Pancreas (tissue), 10 donors: Measurements from ENCODE around the gene DENND1A. TPM values are rescaled to one million over a fixed set of nuclear protein-coding genes. Genes with fewer than 3 reads are reported as not detected.

Experiments
- ATAC-seq, 4 donors: fragments of 200-7000 bp; cut with Tn5 transposase; one replicate each; pipeline versions ENCODE4 v1.8.0 to v1.9.1; 2020; ENCODE audit warnings: mild to moderate bottlenecking in 4 of 4, moderate library complexity in 4 of 4
- DNase-seq, 6 donors: peaks; one replicate each; pipeline ENCODE4 v3.0.0-alpha.2; 2020
- FAIRE-seq: peaks from 2 replicates; lab custom pipeline; 2012; peaks lifted over from hg19 to GRCh38; lab: Jason Lieb, UNC
- H3K27ac ChIP-seq, 4 donors: fragments of 200-600 bp; sonication (generic); 1 replicate in 3 of 4; 2 replicates in 1 of 4; pipeline versions ENCODE4 v1.5.0 to v1.8.0; 2020
- H3K27me3 ChIP-seq, 4 donors: fragments of 200-600 bp; one replicate each; pipeline ENCODE4 v1.8.0; 2021
- H3K36me3 ChIP-seq, 3 donors: fragments of 200-600 bp; sonication (generic) in 1 of 3; one replicate each; pipeline versions ENCODE4 v1.5.0 to v1.8.0; 2020 to 2021
- H3K4me1 ChIP-seq, 3 donors: fragments of 200-600 bp; one replicate each; pipeline ENCODE4 v1.8.0; 2021
- H3K4me3 ChIP-seq, 4 donors: fragments of 200-600 bp; sonication (generic) in 2 of 4; one replicate each; pipeline versions ENCODE4 v1.5.0 to v1.8.0; 2020 to 2021
- H3K9me3 ChIP-seq, 4 donors: fragments of 200-600 bp; one replicate each; pipeline ENCODE4 v1.8.0; 2021
- WGBS, 2 donors: extraction: QIAGEN DNeasy Blood & Tissue Kit; methylation state at CpG; one replicate each; pipeline ENCODE4 v1.1.7; 2013; 5-methylcytosine and 5-hydroxymethylcytosine counted together
- intact Hi-C, 3 donors: fragments of 100-400 bp; cut with DNase I; formaldehyde crosslinking; loops; one replicate each; pipeline versions ENCODE4 v1.11.1 to v1.14.2; 2022
- polyA plus RNA-seq, 2 donors: library from polyadenylated mRNA; stranded (reverse); fragments of 200-250 nt; gene quantifications; one replicate each; pipeline ENCODE4 v1.2.3, GENCODE V29; 2013
- total RNA-seq, 6 donors: library from RNA; stranded (reverse); fragmentation: NEBNext Ultra II Directional in 4 of 6; extraction: Animal tissue kit (Norgen Biotek cat#: 25700) in 4 of 6; gene quantifications; one replicate each; pipeline versions ENCODE4 v1.2.1 to v1.2.4, GENCODE V29; 2021 to 2023
- TF ChIP-seq, protein P1 (sequence below), 4 donors: fragments of 200-600 bp; sonication (generic) in 3 of 4; IDR thresholded peaks; one replicate each; pipeline versions ENCODE4 v1.5.0 to v1.8.0; 2021; ENCODE audit warnings: antibody characterized with exemption in 4 of 4
- donor health status: healthy with polysubstance abuse.
- donor health status: DM: no; HTN: no; CAD: no; lungs with moderate emphysema.
- donor health status: DM: no; HTN: no; CAD: no.
- donor health status: control.
- donor health status: control.
- donor health status: Bipolar disorder and iron deficiency.
- donor health status: DM: yes; HTN: yes; CAD: no.
- donor health status: DM: no; HTN: no; CAD: no.
- donor health status: DM: no; HTN: no; CAD: no.
- donor health status: DM: yes; HTN: yes; CAD: no.

Gene DENND1A
- total and polyA plus RNA-seq, 8 donors = 4.5 to 8.3 (median 5.6) TPM

DNA sequence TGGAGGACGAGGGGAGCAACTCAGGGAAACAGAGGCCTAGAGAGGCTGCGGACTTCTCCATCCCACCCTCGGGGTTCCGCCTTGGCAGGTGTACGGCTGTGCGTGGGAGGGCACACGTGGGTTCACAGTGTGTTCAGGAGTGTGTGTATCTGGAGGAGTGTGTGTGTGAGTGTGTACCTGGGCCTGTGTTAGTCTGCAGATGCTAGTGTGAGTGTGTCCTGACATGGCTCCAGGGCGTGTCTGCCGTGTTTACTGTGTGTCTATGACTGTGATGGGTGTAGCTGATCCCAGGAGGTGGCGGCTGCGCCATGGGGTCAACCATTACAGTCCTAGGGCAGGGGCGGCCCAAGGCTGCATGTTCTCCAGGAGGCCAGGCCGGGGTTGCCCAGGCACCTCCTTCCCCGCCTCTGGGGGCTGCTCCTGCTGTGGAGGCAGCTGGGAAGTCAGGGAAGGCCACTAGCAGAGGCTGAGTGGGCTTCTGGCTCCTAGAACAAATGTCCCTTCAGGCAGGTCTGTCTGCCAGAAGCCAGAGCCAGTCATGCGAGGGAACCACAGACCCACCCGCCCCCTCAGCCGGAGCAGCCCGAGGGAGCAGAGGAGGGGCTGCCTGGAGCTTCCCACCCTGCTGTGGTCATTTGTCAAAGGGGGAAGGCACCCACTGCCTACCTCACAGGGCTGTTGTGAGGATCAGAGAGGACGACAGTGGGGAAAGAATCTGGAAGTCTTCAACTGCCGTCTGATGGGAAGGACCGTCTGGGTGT, 552.5 kb downstream of the DENND1A start:
- no peak for FAIRE-seq
- DNase-seq = peak in 1 of 6 donors; percentile 58
- H3K4me3 ChIP-seq = no peak overlapping the region
- no peak overlapping the region for H3K27ac ChIP-seq
- intact Hi-C loops = no loop called here
- TF ChIP-seq, protein P1, sequence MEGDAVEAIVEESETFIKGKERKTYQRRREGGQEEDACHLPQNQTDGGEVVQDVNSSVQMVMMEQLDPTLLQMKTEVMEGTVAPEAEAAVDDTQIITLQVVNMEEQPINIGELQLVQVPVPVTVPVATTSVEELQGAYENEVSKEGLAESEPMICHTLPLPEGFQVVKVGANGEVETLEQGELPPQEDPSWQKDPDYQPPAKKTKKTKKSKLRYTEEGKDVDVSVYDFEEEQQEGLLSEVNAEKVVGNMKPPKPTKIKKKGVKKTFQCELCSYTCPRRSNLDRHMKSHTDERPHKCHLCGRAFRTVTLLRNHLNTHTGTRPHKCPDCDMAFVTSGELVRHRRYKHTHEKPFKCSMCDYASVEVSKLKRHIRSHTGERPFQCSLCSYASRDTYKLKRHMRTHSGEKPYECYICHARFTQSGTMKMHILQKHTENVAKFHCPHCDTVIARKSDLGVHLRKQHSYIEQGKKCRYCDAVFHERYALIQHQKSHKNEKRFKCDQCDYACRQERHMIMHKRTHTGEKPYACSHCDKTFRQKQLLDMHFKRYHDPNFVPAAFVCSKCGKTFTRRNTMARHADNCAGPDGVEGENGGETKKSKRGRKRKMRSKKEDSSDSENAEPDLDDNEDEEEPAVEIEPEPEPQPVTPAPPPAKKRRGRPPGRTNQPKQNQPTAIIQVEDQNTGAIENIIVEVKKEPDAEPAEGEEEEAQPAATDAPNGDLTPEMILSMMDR (IDR thresholded peaks at IDR 0.05) = no peak
- H3K4me1 ChIP-seq = peaks cover 0 to 6% (median 0%) of the 10 kb centered on the region in 3 donors
- no peaks in the 10 kb centered on the region for H3K36me3 ChIP-seq
- H3K27me3 ChIP-seq = peaks cover 0 to 19% (median 0%) of the 10 kb centered on the region in 4 donors
- ATAC-seq = peak in 3 of 4 donors; percentile 5 to 28 (median 15)
- WGBS, 2 donors = 59 to 63% methylated on average over 20 to 21 of the region's 21 CpGs
- H3K9me3 ChIP-seq = no peaks in the 10 kb centered on the region

DNA sequence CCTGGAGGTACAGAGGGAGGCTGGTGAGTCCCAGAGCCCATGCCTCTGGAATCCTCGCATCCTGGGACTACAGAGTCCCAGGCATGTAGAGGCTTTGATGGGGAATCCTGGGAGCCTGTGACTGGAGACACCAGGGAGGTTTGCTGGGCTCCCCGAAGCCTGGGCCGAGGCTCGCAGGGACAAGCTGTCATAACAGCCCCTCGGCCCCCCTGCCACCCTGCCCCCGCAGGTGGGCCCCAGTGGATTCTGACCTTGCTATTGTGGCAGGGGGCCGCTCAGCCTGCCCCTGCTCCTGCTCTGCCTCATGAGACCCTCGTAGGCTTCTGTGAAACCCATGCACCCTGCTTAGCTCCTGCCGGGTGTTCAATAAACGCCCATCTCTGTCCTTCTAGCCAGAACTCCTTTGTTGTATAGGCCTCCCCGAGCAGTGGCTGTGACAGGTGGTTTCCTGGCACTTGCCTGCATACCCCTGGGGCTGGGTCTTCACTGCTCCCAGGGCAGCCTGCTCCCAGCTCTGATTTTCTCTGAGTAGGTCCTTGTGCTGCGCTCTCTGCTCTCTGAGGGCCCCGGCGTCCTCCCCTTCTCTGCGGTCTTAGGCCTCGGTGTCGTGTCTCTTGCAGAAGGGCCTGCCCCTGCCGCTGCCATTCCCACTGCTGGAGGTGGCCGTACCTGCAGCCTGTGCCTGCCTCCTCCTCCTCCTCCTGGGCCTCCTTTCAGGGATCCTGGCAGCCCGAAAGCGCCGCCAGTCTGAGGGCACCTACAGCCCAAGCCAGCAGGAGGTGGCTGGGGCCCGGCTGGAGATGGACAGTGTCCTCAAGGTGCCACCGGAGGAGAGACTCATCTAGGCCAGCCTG, 553.5 kb downstream of the DENND1A start:
- Histone ChIP-seq H3K36me3 (no peaks in the 10 kb centered on the region), H3K4me3 (no peak overlapping the region), H3K27me3 (peaks cover 0 to 22% (median 0%) of the 10 kb centered on the region in 4 donors), H3K4me1 (peaks cover 0 to 6% (median 0%) of the 10 kb centered on the region in 3 donors), H3K27ac (no peak overlapping the region), H3K9me3 (no peaks in the 10 kb centered on the region)
- FAIRE-seq (no peak), DNase-seq (peak in 1 of 6 donors; percentile 42), ATAC-seq (no peak)
- TF ChIP-seq, protein P1 (IDR thresholded peaks at IDR 0.05) = no peak
- intact Hi-C loops = no loop called here
- 56 to 67% methylated on average over 22 to 24 of the region's 24 CpGs for WGBS, 2 donors

DNA sequence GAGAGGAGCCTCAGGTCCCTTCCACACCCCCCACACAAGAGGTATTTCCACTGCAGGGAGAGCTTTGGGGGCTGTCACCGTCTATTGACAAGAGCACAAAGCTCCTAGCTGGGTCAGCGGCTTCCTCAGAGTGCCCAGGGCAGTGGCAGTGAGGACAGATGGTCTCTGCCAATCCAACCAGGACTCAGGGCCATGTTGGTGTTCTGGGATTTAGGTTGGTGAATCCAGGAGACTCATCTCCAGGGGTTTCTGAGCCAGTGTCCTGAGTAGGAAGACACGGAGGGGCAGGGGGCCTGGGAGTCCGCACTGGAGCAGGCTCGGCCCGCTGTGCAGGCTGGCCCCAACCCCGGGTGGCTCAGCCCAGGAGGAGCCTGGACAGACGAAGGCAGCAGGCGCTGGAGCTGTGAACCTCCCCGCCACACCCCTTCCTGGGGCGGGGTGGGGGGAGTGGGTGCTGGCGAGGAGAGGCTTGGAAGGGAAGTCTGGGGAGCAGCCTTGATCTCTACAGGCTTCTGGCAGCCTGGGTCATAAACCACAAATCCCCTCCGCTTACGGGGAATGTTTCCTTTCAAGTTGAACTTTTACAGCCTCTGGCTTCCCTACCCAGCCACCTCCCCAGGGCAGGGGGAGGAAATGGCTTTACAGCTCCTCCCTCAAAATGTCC, 554.3 kb downstream of the DENND1A start:
- Histone ChIP-seq H3K27ac (no peak overlapping the region), H3K9me3 (no peaks in the 10 kb centered on the region), H3K4me3 (no peak overlapping the region), H3K27me3 (peaks cover 0 to 22% (median 0%) of the 10 kb centered on the region in 4 donors), H3K36me3 (no peaks in the 10 kb centered on the region), H3K4me1 (peaks cover 0 to 6% (median 0%) of the 10 kb centered on the region in 3 donors)
- no peak for FAIRE-seq
- peak in 3 of 4 donors; percentile 12 to 50 (median 30) for ATAC-seq
- intact Hi-C loops = no loop called here
- peak in 1 of 6 donors; percentile 65 for DNase-seq
- TF ChIP-seq, protein P1 (IDR thresholded peaks at IDR 0.05) = no peak
- 15% methylated on average over 13 to 14 of the region's 14 CpGs for WGBS, 2 donors

DNA sequence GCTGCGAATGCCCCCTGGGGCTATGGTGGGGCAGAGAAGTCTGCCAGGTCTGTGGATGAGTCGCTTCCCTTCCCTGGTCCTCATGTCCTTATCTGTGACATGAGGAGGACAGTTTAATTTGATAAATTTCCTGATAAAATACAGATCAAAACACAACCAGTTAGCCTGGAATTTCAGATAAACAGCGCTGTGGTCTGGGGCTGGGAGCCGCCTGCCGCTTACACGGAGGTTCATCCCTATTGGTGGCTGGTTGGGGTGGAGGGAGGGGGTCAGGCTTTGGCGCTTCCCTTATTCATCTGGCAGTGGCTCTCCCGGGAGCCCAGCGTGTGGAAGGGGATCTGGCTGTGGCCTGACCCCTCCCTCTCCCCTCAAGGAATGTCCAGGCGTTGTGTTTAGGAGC, 556.0 kb downstream of the DENND1A start:
- H3K27me3 ChIP-seq = peaks cover 0 to 22% (median 0%) of the 10 kb centered on the region in 4 donors
- intact Hi-C loops = no loop called here
- TF ChIP-seq, protein P1 (IDR thresholded peaks at IDR 0.05) = no peak

More for the DNA sequence above, 556.0 kb downstream of the DENND1A start:
- Histone ChIP-seq H3K4me1 (peaks cover 0 to 6% (median 0%) of the 10 kb centered on the region in 3 donors), H3K36me3 (no peaks in the 10 kb centered on the region), H3K4me3 (no peak overlapping the region), H3K27ac (no peak overlapping the region), H3K9me3 (no peaks in the 10 kb centered on the region)
- ATAC-seq (no peak), DNase-seq (peak in 1 of 6 donors; percentile 28), FAIRE-seq (no peak)
- 6 to 23% methylated on average over 10 of the region's 10 CpGs for WGBS, 2 donors
